NCI-H524 (cell line): Measurements from ENCODE around the gene ELOVL2.

Experiments
- DNase-seq, 2 experiments: peaks; one replicate each; lab custom pipeline; 2025; lab: John Stamatoyannopoulos, UW

Gene ELOVL2

DNA sequence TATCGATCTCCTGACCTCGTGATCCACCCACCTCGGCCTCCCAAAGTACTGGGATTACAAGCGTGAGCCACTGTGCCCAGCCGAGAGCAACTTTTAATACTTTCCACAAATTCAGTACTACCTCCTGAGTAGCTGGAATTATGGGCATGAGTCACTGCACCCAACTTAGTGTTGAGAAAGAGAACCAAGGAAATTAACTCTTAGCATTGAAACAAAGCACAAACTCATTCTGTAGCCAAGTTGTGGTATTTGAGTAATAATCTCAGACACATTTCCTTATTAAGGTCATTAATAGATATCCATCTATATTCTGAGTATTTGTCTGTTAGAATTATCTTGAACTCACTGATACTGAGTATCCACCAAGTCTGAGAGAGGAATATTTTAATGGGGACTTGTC, 14.3 kb upstream of the ELOVL2 start:
- no peak for DNase-seq

GRCh38 chr6:11056871-11057270, 12.8 kb upstream of the ELOVL2 start:
- no peak for DNase-seq

DNA sequence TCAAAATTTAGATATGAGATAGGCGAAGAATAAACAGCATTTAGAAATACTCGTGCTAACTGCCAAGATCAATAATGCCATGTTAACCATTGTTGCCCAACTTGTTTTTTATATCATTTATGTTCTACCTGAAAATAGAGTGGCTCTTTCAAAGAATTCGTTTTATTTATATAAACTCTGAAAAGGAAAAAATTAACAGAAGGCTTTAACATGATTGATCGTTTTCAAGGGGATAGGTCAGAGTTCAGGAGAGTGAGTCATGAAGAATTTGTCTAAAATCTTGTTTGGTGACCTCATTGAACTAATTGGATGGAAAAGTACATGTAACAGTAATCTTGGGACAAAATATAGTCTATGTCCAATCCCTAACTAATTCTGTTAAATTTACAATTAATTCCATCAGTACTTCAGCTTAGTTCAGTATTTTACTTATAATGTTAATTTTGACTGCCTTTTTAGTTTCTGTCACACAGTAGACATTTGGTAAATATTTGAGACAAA, 11.1 kb upstream of the ELOVL2 start:
- no peak for DNase-seq

DNA sequence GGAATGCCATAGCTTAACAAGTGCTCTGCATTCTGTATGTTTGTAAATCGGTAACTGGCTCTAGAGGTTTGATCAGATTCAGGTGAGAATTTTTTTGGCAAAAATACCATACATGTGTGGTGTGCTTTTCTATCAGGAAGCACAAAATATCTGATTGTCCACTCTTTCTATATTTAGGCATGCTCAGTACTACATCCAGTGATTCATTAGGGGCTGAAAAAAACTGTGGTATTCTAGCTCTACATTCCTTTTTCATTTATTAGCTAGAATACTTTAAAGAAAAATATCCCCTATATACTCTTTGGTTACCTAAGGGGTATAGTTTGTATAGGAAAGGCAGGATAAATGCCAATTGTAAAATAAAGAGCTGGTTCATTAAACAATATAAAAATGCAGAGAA, 10.6 kb upstream of the ELOVL2 start:
- DNase-seq: no peak

DNA sequence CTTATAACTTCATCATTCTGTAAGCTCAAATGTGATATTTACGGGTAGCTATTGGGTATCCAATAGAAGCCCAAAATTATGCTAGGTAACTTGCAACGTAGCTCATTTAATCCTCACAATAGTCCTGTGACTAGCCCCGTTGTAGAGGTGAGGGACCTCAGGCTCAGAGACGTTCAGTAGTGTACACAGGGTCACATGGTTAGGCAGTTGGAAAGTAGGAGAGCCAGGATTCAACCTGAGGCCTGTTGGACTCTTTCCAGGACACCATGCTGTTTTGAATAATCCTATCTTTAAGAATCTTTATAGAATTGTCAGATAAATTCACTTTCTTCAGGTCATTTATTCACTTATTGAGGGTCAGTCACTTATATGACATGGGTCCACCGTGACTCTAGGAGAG, 9.2 kb upstream of the ELOVL2 start:
- no peak for DNase-seq

DNA sequence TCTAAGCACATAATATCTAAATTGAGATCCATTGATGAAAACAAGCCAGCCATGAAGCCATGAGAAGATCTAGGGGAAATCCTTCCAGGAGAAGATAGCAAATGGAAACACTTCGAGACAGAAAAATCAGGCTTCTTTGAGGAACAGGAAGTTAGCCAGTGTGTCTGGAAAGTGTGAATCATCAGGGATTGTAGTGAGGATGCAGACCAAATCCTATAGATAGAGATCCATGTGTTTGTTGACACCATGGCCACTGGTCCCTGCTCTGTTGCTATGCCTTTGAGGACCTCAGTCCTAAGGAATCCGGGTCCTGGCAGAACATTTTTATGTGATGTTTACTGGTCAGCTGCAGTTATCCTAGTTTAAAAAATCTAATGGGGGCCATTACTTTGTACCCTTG, 6.6 kb upstream of the ELOVL2 start:
- no peak for DNase-seq

GRCh38 chr6:11044712-11045167, 635 bp upstream of the ELOVL2 start:
- no peak for DNase-seq

DNA sequence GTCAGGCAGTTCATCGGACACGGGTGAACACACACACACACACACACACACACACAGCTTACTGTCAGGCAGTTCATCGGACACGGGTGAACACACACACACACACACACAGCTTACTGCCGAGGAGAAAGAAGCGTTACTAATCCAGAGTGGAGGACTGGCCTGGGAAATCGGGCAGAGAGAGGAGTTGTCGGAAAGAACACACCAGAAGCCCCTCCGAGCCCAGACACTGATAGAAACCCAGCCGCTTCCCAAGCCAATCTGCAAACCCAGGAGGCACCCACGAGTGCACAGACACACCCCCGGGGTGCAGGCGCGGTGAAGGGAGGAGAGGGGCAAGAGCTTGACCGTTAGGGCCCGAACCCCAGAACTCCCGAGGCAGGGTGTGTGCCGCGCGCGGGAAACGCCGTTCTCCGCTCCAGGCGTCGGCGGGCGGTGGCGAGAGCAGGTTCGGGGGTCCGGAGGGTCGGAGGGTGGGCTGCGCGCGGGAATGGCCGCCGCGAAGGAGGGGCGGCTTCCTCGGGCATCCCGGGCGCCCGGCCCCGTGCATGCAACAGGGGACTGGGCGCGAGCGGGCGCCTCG, 636 bp downstream of the ELOVL2 start:
- DNase-seq: no peak

DNA sequence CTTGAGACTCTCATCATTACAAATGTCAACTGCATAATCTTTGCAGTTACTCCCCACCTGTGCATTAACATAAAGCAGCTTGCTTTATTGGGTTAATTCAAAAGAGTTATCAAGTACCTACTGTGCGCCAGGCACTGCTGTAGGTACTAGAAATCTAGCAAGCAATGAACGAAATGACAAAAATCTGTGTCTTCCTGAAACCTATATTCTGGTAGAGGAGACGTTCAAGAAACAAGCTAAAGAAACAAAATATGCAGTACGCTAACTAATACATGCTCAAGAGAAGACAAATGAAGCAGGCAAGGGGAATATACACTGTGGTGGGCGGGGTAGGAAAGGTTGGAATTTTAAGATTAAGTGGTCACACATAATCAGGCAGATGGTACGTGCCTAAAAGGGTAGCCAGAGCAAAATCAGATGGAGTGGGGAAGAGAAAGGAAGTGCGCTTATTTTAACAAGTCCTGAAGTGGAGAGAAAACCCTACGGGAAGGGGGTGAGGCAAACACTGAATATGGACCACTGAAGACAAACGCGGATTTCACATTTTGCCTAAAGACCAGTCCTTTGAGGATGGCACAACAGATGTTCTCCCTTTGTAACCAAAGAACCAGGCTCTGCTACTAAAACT, 1.2 kb downstream of the ELOVL2 start:
- DNase-seq: peak; percentile 82 to 91

DNA sequence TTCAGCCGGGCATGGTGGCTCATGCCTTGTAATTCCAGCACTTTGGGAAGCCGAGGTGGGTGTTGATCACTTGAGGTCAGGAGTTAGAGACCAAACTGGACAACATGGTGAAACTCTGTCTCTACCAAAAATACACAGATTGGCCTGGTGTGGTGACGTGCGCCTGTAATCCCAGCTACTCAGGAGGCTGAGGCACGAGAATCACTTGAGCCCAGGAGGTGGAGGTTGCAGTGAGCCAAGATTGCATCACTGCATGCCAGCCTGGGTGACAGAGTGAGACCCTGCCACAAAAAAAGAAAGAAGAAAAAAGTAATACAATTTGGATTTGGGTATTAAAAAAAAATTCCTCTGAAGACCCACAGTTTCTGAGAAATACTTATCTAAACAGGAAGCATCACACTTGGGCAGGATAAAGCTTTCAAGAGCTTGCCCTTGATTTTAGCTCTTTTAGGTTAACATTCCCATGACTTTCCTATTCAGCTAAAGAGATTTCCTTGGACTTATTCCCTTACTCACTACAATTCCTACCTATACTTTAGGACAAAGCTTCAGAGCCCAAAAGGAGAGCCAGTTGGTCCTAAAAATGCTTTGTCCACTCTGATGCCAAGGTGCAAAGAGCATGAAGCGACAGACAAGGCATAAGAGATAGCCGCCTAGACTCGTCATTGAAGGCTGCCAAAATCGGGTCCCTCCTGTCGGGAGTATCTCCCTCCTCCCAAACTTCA, 1.9 kb downstream of the ELOVL2 start:
- DNase-seq: no peak

- no peak for DNase-seq
Measured at GRCh38 chr6:11040134-11040533, 4.0 kb downstream of the ELOVL2 start.

- DNase-seq: no peak
Measured at GRCh38 chr6:11039040-11039439, 5.1 kb downstream of the ELOVL2 start.

DNA sequence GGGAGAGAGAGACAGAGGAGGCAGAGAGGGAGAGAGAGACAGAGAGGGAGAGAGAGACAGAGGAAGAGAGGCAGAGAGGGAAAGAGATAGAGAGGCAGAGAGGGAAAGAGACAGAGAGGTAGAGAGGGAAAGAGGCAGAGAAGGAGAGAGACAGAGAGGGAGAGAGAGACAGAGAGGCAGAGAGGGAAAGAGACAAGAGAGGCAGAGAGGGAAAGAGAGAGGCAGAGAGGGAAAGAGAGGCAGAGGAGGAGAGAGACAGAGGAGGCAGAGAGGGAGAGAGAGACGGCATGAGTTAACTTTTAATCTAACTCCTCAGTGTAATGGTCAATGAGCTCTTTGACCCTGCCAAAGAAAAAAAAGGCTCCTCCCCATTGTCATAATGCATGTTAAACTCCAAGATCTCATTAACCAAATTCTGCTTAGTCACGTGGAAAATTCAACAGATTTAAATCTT, 7.1 kb downstream of the ELOVL2 start:
- no peak for DNase-seq

- no peak for DNase-seq
Measured at GRCh38 chr6:11036351-11036740, 7.8 kb downstream of the ELOVL2 start.

DNA sequence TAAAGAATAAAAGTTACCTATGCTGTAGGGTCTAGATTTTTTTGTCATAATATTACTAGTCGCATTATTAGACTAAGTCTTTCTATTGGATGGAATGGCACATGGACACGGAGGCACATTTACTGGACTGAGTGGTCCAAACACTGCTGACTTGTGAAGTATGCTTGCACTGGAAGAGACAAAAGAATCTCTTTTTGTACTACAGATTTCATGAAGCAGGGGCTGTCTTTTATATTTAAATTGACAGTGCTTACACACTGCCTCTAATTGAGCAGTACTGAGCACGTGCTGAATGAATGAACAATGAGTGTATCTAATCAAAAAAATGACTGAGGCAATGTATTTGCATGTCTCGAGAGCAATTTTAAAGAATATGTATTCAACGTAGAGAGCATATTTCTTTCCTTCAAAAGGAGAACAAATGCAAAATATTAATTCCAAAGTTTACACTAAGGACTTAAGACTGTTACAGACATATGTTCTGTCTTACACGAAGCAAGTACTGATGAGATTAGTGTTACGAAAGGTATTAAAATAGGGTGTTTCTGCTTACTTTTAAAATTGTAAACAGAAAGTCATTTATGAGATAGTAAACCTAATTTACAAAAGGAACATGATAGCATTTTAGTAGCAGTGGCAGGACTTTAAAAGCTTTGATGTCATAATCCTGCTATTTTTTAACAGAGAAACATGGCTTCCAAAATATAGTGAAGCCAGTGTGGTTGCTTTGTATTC, 8.3 kb downstream of the ELOVL2 start:
- no peak for DNase-seq

DNA sequence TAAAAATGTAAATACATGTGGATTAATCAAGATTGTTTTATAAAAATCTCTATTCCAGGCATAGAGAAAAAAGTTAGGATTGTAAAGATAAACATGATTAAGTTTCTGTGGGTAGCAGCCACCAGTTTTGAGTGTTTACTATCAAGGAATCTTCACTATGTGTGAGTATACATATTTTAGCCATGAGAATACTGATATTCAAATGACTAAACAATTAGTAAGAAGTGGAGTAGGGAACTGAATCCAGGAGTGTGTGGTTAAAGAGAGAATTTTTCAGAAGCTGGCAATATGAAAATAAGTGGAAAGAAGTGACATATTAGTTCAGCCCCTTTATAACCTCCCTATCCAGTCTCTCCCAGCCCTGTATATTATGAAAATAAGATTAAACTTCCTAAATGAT, 10.3 kb downstream of the ELOVL2 start:
- DNase-seq: no peak

DNA sequence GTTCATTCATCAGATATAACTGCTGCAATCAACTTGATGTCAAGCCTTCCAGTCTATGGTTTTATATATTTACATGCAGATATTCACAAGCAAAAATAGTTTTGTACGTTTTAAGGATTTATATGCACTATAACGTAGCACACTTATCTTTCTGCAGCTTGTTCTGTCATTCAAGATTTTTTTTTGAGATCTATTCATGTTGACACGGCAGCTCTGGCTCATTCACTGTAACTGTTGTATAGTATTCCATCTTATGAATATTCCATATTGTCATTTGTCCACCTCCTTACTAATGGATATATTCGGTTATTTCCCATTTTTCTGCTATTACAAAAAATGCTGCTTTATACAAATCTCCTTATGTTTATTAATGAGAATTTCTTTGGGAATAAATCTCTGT, 13.2 kb downstream of the ELOVL2 start:
- no peak for DNase-seq

GRCh38 chr6:11028959-11029358, 15.1 kb downstream of the ELOVL2 start:
- DNase-seq: no peak

DNA sequence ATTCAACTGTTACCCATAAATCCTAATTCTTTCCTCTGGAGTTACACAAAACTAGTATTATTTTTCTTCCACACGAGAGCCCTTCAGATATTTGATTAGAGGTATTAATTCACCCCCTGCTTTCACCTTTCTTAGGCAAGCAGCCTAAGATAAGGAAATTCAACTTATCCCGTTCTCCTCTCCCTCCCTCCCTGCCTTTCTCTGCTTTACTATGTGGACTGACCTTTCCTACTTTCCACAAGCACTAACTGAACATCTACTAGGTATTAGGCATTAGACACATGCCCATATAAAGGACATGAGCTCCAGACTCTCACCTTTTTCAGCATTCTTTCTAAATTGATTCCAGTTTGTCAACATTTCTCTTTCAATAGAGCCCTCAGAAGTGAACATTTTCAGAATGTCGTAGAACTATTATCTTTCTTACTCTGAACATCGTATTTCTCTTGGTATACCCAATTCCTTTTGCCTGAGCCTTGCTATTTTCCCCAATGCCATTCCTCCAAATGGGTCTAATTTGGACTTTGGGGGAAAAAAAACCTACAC, 16.5 kb downstream of the ELOVL2 start:
- no peak for DNase-seq

GRCh38 chr6:11025921-11026635, 18.0 kb downstream of the ELOVL2 start:
- peak; percentile 86 to 91 for DNase-seq

- no peak for DNase-seq
Measured at GRCh38 chr6:11025130-11025529, 19.0 kb downstream of the ELOVL2 start.

DNA sequence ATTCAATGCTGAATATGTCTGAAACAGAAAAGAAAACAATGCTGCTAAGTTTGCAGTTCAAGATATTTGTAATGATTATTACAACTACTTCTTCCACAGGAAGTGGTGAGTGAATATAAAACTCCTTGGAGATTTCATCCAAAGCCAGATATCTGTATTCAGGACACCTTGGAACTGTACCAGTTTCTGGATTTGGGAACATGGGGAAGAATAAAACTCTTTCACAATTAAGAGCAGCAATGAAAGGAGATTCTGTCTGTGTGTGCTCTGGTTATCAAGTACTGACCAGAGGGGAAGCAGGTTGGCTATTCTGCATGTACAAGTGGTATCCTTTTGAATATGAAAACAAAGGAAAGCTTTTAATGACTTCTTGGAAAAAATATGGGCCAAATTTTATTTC, 21.1 kb downstream of the ELOVL2 start:
- no peak for DNase-seq
